ENCODE data around the gene CCM2. TPM values are rescaled to one million over a fixed set of nuclear protein-coding genes. Genes with fewer than 3 reads are reported as not detected.

CCM2 gene
- total RNA-seq, 2 experiments from 2014 or later: 58.9 to 89.1 TPM

- no peak for DNase-seq (ENCODE audit: low spot score)
- intact Hi-C loops (cut with micrococcal nuclease; ENCODE audit: unreplicated experiment): no loop called here
- Histone ChIP-seq H3K4me3 (ENCODE audit: low read depth, low read length, poor library complexity, severe bottlenecking) (no peak overlapping the region), H3K27ac (ENCODE audit: low read depth, low read length, poor library complexity, severe bottlenecking) (no peak overlapping the region), H3K79me2 (ENCODE audit: insufficient read depth, low read depth, low read length) (no peaks in the 10 kb centered on the region), H3K9me2 (ENCODE audit: insufficient read depth, low read length) (no peaks in the 10 kb centered on the region), H3K4me2 (ENCODE audit: low read length) (no peak overlapping the region), H3K4me1 (ENCODE audit: insufficient read depth, low read length, poor library complexity, severe bottlenecking) (no peaks in the 10 kb centered on the region), H3K36me3 (ENCODE audit: insufficient read depth, low read length) (no peaks in the 10 kb centered on the region), H4K20me1 (ENCODE audit: insufficient read depth, low read length) (no peaks in the 10 kb centered on the region), H2AFZ (ENCODE audit: low read length) (no peak overlapping the region), H3K9me3 (ENCODE audit: low read length) (no peaks in the 10 kb centered on the region)
- ChIA-PET POLR2A (no interaction called here), CTCF (ENCODE audit: unreplicated experiment) (no interaction called here)
- no peak for TF ChIP-seq EZH2phosphoT487 (IDR thresholded peaks at IDR 0.05; ENCODE audit: borderline replicate concordance, low read depth, low read length)
- TF ChIP-seq, protein P1, sequence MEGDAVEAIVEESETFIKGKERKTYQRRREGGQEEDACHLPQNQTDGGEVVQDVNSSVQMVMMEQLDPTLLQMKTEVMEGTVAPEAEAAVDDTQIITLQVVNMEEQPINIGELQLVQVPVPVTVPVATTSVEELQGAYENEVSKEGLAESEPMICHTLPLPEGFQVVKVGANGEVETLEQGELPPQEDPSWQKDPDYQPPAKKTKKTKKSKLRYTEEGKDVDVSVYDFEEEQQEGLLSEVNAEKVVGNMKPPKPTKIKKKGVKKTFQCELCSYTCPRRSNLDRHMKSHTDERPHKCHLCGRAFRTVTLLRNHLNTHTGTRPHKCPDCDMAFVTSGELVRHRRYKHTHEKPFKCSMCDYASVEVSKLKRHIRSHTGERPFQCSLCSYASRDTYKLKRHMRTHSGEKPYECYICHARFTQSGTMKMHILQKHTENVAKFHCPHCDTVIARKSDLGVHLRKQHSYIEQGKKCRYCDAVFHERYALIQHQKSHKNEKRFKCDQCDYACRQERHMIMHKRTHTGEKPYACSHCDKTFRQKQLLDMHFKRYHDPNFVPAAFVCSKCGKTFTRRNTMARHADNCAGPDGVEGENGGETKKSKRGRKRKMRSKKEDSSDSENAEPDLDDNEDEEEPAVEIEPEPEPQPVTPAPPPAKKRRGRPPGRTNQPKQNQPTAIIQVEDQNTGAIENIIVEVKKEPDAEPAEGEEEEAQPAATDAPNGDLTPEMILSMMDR (conservative IDR thresholded peaks at IDR 0.05; ENCODE audit: low read length): no peak
- BruUV-seq (replicated peaks): no TSS peak
Observed at GRCh38 chr7:45085619-45086200, 85.7 kb downstream of the CCM2 start.

GRCh38 chr7:45086331-45087065, 86.5 kb downstream of the CCM2 start:
- no peaks in the 10 kb centered on the region for H3K79me2 ChIP-seq (ENCODE audit: insufficient read depth, low read depth, low read length)
- H3K36me3 ChIP-seq (ENCODE audit: insufficient read depth, low read length): no peaks in the 10 kb centered on the region
- no peak for TF ChIP-seq EZH2phosphoT487 (IDR thresholded peaks at IDR 0.05; ENCODE audit: borderline replicate concordance, low read depth, low read length)
- no peak overlapping the region for H2AFZ ChIP-seq (ENCODE audit: low read length)
- BruUV-seq (replicated peaks): no TSS peak
- ChIA-PET CTCF (ENCODE audit: unreplicated experiment) (no interaction called here), POLR2A (no interaction called here)
- H3K4me1 ChIP-seq (ENCODE audit: insufficient read depth, low read length, poor library complexity, severe bottlenecking): no peaks in the 10 kb centered on the region
- DNase-seq (ENCODE audit: low spot score): no peak
- no peak overlapping the region for H3K4me2 ChIP-seq (ENCODE audit: low read length)
- H4K20me1 ChIP-seq (ENCODE audit: insufficient read depth, low read length): no peaks in the 10 kb centered on the region
- intact Hi-C loops (cut with micrococcal nuclease; ENCODE audit: unreplicated experiment): no loop called here
- H3K9me3 ChIP-seq (ENCODE audit: low read length): no peaks in the 10 kb centered on the region
- no peaks in the 10 kb centered on the region for H3K9me2 ChIP-seq (ENCODE audit: insufficient read depth, low read length)
- H3K4me3 ChIP-seq (ENCODE audit: low read depth, low read length, poor library complexity, severe bottlenecking): no peak overlapping the region
- no peak overlapping the region for H3K27ac ChIP-seq (ENCODE audit: low read depth, low read length, poor library complexity, severe bottlenecking)

DNA sequence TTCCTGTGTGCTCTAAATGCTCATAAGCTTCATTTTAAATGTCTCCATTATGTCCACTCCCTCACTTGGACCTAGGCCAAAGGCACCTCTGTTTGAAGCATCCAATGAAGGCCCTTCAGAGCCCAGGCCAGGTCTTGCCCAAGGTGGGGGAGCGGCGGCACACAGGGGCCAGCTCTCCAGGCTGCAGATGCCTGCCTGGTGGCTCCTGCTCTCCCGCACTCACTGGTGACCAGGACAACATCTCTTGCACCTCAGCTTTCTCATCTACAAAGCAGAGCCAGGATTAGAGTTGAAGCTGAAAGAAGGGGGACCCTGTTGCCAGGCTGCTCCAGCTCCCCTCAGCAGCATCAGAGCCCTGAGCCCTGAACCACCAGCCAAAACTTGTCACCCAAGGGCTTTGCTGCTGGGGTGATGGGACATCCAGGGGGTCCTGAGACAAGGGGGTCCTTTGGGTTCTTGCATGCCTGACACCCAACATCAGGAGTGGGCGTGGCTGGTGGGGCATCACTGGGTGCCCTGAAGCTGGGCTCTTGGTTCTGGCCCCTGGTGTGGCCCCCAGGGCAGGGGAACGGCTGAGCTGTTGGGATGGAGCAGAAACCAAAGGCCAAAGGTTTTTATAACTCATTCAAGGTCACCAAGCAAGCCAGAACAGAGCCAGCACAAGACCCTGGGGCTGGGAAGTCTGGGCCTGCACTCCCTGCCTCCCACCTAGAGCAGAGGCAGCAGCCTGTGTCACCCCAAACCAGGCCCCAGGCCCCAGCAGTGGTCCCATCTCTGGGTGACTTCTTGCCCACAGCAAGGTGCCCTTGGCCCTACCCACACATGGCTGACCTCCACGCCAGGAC, 87.5 kb downstream of the CCM2 start:
- POLR2A ChIA-PET: no interaction called here

More for the DNA sequence above, 87.5 kb downstream of the CCM2 start:
- H2AFZ ChIP-seq (ENCODE audit: low read length): no peak overlapping the region
- intact Hi-C loops (cut with micrococcal nuclease; ENCODE audit: unreplicated experiment): no loop called here
- no peak for TF ChIP-seq EZH2phosphoT487 (IDR thresholded peaks at IDR 0.05; ENCODE audit: borderline replicate concordance, low read depth, low read length)
- TF ChIP-seq, protein P1 (conservative IDR thresholded peaks at IDR 0.05; ENCODE audit: low read length): no peak
- no peaks in the 10 kb centered on the region for H4K20me1 ChIP-seq (ENCODE audit: insufficient read depth, low read length)
- no peak for DNase-seq (ENCODE audit: low spot score)
- H3K36me3 ChIP-seq (ENCODE audit: insufficient read depth, low read length): no peaks in the 10 kb centered on the region
- no peak overlapping the region for H3K4me3 ChIP-seq (ENCODE audit: low read depth, low read length, poor library complexity, severe bottlenecking)
- H3K9me2 ChIP-seq (ENCODE audit: insufficient read depth, low read length): no peaks in the 10 kb centered on the region
- no peaks in the 10 kb centered on the region for H3K9me3 ChIP-seq (ENCODE audit: low read length)
- BruUV-seq (replicated peaks): no TSS peak
- CTCF ChIA-PET (ENCODE audit: unreplicated experiment): no interaction called here
- H3K4me1 ChIP-seq (ENCODE audit: insufficient read depth, low read length, poor library complexity, severe bottlenecking): no peaks in the 10 kb centered on the region
- no peak overlapping the region for H3K27ac ChIP-seq (ENCODE audit: low read depth, low read length, poor library complexity, severe bottlenecking)
- H3K4me2 ChIP-seq (ENCODE audit: low read length): no peak overlapping the region
- H3K79me2 ChIP-seq (ENCODE audit: insufficient read depth, low read depth, low read length): no peaks in the 10 kb centered on the region
